ENCODE results near the gene TP53. TPM values are rescaled to one million over a fixed set of nuclear protein-coding genes. Genes with fewer than 3 reads are reported as not detected.

TP53 gene
- total RNA-seq, 1 experiment from 2014 or later = 179 TPM

DNA sequence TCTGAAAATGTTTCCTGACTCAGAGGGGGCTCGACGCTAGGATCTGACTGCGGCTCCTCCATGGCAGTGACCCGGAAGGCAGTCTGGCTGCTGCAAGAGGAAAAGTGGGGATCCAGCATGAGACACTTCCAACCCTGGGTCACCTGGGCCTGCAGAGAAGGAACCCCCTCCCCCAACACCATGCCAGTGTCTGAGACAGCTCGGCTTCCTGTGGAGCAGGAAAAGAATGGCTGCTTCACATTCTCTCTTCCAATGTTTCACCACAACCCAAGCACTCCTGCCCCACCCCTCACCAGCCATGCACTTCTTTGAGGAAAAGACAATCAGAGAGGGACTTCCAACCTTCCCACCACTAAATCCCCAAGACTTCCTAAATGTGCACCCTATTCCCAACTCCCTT lies 10.8 kb downstream of the TP53 start:
- no peaks in the 10 kb centered on the region; the same call in 1 of the 2 replicates for H3K27me3 Mint-ChIP-seq (ENCODE audit: low read depth)
- peak overlapping the region; percentile 98 for H3K27ac Mint-ChIP-seq
- peaks cover 46% of the 10 kb centered on the region for H3K4me1 Mint-ChIP-seq
- ChIA-PET CTCF (interaction anchor here (0.7 to 4.5 kb wide), 10 partner anchors 9 to 62 kb away, joined by 3 to 43 read pairs (median 5); partner anchors contain the start of genes ATP1B2, FXR2, SAT2 and TP53), POLR2A (interaction anchor here (0.7 to 4.0 kb wide), 4 partner anchors 11 to 72 kb away, joined by 3 to 29 read pairs (median 4); partner anchors contain the start of genes TP53 and WRAP53)
- H3K9me3 Mint-ChIP-seq = peaks cover 10% of the 10 kb centered on the region
- H3K4me3 Mint-ChIP-seq = peak overlapping the region; percentile 57
- DNase-seq (ENCODE audit: low spot score) = peak; percentile 50
- H3K36me3 Mint-ChIP-seq = peaks cover 37% of the 10 kb centered on the region
- ATAC-seq = peak; percentile 51
- TF ChIP-seq IRF1 (CRISPR knock-in tag; IDR thresholded peaks at IDR 0.05) (no peak), NR3C1 (CRISPR knock-in tag; conservative IDR thresholded peaks at IDR 0.05; ENCODE audit: low read depth) (no peak), ATF2 (CRISPR knock-in tag; IDR thresholded peaks at IDR 0.05; ENCODE audit: borderline replicate concordance, low read depth) (no peak), HMGA2 (CRISPR knock-in tag; IDR thresholded peaks at IDR 0.05) (no peak), CBFB (CRISPR knock-in tag; IDR thresholded peaks at IDR 0.05; ENCODE audit: low read depth) (no peak), NR2C2 (CRISPR knock-in tag; IDR thresholded peaks at IDR 0.05) (no peak), STAT6 (CRISPR knock-in tag; conservative IDR thresholded peaks at IDR 0.05; ENCODE audit: low read depth) (no peak)
- TF ChIP-seq, protein P1, sequence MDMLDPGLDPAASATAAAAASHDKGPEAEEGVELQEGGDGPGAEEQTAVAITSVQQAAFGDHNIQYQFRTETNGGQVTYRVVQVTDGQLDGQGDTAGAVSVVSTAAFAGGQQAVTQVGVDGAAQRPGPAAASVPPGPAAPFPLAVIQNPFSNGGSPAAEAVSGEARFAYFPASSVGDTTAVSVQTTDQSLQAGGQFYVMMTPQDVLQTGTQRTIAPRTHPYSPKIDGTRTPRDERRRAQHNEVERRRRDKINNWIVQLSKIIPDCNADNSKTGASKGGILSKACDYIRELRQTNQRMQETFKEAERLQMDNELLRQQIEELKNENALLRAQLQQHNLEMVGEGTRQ (CRISPR knock-in tag; IDR thresholded peaks at IDR 0.05) = 0 out of 2 replicates have a peak, but pooled peaks have one; percentile 15
- TF ChIP-seq, protein P2, sequence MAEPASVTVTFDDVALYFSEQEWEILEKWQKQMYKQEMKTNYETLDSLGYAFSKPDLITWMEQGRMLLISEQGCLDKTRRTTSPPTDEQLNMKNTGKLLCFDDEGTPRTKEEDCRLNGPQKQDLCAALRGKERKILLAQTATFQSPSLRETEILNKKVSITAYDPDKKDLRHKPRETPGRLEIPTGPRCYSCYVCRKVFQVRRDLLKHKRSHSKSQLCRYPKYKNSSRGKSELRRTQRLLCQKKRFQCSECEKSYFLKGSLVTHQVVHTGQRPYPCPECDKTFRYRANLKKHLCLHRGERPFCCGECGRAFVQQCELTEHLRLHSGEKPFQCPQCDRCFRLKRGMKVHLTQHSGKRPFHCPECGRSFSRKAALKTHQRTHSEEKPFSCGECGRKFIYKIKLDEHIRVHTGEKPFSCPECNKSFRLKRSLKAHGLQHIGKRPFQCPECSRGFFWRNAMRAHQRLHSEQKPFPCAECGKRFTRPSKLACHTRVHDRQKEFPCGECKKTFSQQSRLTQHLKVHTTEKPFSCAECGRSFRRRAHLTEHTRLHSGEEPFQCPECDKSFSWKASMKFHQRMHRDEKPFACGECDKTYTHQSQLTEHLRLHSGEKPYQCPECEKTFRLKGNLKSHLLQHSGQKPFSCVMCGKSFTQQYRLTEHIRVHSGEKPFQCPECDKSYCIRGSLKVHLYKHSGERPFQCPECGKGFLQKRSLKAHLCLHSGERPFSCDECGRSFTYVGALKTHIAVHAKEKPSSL (CRISPR knock-in tag; conservative IDR thresholded peaks at IDR 0.05) = no peak

DNA sequence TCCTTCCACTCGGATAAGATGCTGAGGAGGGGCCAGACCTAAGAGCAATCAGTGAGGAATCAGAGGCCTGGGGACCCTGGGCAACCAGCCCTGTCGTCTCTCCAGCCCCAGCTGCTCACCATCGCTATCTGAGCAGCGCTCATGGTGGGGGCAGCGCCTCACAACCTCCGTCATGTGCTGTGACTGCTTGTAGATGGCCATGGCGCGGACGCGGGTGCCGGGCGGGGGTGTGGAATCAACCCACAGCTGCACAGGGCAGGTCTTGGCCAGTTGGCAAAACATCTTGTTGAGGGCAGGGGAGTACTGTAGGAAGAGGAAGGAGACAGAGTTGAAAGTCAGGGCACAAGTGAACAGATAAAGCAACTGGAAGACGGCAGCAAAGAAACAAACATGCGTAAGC lies 12.4 kb downstream of the TP53 start:
- Mint-ChIP-seq H3K27me3 (ENCODE audit: low read depth) (no peaks in the 10 kb centered on the region; the same call in 1 of the 2 replicates), H3K9me3 (peaks cover 10% of the 10 kb centered on the region), H3K36me3 (peaks cover 51% of the 10 kb centered on the region), H3K4me3 (no peak overlapping the region), H3K4me1 (peaks cover 44% of the 10 kb centered on the region), H3K27ac (peak overlapping the region; percentile 80; the same call in 1 of the 2 replicates)
- ChIA-PET POLR2A (interaction anchor here (0.9 to 4.0 kb wide), 2 partner anchors 12 to 47 kb away, joined by 3 to 29 read pairs; partner anchors contain the start of genes SAT2, TP53 and WRAP53), CTCF (interaction anchor here (0.7 to 4.8 kb wide), 5 partner anchors 12 to 72 kb away, joined by 3 to 74 read pairs (median 5); partner anchors contain the start of genes ATP1B2, TP53 and WRAP53)
- ATAC-seq = no peak
- no peak for DNase-seq (ENCODE audit: low spot score)
- TF ChIP-seq RELA (CRISPR knock-in tag; IDR thresholded peaks at IDR 0.05; ENCODE audit: borderline replicate concordance) = no peak
- TF ChIP-seq NR3C1 (CRISPR knock-in tag; conservative IDR thresholded peaks at IDR 0.05; ENCODE audit: low read depth) = no peak
- TF ChIP-seq ESRRA (CRISPR knock-in tag; IDR thresholded peaks at IDR 0.05; ENCODE audit: borderline replicate concordance) = no peak
- no peak for TF ChIP-seq PRRX2 (CRISPR knock-in tag; IDR thresholded peaks at IDR 0.05)
- TF ChIP-seq ZBTB43 (CRISPR knock-in tag; IDR thresholded peaks at IDR 0.05) = no peak
- no peak for TF ChIP-seq ARID4B (CRISPR knock-in tag; IDR thresholded peaks at IDR 0.05; ENCODE audit: borderline replicate concordance)
- no peak for TF ChIP-seq HMGA2 (CRISPR knock-in tag; IDR thresholded peaks at IDR 0.05)
- TF ChIP-seq, protein P3, sequence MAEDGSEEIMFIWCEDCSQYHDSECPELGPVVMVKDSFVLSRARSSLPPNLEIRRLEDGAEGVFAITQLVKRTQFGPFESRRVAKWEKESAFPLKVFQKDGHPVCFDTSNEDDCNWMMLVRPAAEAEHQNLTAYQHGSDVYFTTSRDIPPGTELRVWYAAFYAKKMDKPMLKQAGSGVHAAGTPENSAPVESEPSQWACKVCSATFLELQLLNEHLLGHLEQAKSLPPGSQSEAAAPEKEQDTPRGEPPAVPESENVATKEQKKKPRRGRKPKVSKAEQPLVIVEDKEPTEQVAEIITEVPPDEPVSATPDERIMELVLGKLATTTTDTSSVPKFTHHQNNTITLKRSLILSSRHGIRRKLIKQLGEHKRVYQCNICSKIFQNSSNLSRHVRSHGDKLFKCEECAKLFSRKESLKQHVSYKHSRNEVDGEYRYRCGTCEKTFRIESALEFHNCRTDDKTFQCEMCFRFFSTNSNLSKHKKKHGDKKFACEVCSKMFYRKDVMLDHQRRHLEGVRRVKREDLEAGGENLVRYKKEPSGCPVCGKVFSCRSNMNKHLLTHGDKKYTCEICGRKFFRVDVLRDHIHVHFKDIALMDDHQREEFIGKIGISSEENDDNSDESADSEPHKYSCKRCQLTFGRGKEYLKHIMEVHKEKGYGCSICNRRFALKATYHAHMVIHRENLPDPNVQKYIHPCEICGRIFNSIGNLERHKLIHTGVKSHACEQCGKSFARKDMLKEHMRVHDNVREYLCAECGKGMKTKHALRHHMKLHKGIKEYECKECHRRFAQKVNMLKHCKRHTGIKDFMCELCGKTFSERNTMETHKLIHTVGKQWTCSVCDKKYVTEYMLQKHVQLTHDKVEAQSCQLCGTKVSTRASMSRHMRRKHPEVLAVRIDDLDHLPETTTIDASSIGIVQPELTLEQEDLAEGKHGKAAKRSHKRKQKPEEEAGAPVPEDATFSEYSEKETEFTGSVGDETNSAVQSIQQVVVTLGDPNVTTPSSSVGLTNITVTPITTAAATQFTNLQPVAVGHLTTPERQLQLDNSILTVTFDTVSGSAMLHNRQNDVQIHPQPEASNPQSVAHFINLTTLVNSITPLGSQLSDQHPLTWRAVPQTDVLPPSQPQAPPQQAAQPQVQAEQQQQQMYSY (CRISPR knock-in tag; IDR thresholded peaks at IDR 0.05) = no peak

Measured in WTC11 (cell line).